Measurements from ENCODE around the gene LINGO1. TPM values are rescaled to one million over a fixed set of nuclear protein-coding genes. Genes with fewer than 3 reads are reported as not detected.

The LINGO1 gene
- total and polyA plus RNA-seq, 12 donors = 0.21 to 2.7 (median 0.96) TPM; not detected in 2

DNA sequence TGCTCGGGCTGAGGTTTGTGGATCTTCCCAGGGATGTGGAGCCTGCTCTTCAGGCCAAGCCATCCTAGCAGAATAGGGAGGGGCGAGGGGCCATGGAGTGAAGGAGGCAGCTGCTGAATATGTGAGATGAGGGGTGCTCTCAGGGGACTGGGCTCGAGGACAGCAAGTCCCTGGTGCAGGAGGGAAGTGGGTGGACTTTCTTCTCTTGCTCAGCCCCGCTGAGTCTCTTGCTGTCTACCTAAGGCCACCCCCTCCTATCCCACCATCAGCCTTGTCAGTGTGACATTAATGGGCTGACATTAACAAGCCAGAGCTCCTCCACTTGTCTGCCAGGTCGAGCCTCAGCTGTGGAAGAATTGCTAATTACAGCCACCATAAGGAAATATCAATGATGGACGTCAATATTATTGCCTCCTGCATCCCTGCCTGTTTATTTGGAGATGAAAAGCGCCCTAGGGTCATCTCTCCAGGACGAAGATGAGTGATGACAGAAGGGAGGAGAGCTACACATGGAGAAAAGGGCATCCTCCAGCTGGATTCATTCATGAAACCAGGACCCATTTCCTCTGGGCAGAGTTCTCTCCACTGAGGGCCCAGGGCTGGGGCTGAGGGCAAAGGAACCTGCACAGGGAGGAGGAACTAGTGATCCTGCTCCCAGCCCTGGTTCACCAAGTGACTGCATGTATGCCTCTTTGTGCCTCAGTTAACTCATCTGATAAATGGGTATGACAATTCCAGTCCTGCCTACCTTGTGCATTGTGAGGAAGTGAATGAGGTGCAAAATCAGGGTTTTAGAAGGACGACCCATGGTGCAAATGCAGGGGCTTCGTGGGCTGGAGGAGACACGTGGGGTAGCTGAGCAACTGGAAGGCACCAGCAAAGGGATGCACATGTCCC is 34.9 kb upstream of the LINGO1 start:
- DNase-seq = no peak

GRCh38 chr15:77666296-77666660 is 33.6 kb upstream of the LINGO1 start:
- WGBS, 4 donors = 79 to 92% (median 84%) methylated on average over 4 to 5 of the region's 5 CpGs
- no peak for TF ChIP-seq POLR2A (IDR thresholded peaks at IDR 0.05)
- TF ChIP-seq, protein P1, sequence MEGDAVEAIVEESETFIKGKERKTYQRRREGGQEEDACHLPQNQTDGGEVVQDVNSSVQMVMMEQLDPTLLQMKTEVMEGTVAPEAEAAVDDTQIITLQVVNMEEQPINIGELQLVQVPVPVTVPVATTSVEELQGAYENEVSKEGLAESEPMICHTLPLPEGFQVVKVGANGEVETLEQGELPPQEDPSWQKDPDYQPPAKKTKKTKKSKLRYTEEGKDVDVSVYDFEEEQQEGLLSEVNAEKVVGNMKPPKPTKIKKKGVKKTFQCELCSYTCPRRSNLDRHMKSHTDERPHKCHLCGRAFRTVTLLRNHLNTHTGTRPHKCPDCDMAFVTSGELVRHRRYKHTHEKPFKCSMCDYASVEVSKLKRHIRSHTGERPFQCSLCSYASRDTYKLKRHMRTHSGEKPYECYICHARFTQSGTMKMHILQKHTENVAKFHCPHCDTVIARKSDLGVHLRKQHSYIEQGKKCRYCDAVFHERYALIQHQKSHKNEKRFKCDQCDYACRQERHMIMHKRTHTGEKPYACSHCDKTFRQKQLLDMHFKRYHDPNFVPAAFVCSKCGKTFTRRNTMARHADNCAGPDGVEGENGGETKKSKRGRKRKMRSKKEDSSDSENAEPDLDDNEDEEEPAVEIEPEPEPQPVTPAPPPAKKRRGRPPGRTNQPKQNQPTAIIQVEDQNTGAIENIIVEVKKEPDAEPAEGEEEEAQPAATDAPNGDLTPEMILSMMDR (IDR thresholded peaks at IDR 0.05) = no peak
- Histone ChIP-seq H3K27me3 (no peaks in the 10 kb centered on the region), H3K9me3 (replicated peaks in 1 of 3) (no peaks in the 10 kb centered on the region), H3K4me1 (replicated peaks in 1 of 2) (no peaks in the 10 kb centered on the region), H3K36me3 (replicated peaks in 1 of 2) (no peaks in the 10 kb centered on the region), H3K27ac (no peak overlapping the region), H3K4me3 (no peak overlapping the region)
- no peak for DNase-seq
- intact Hi-C loops (cut with DNase I) = no loop called here

More for the DNA sequence above, 34.9 kb upstream of the LINGO1 start:
- Histone ChIP-seq H3K36me3 (replicated peaks in 1 of 2) (no peaks in the 10 kb centered on the region), H3K27me3 (no peaks in the 10 kb centered on the region), H3K9me3 (replicated peaks in 1 of 3) (no peaks in the 10 kb centered on the region), H3K27ac (no peak overlapping the region), H3K4me3 (no peak overlapping the region), H3K4me1 (replicated peaks in 1 of 2) (no peaks in the 10 kb centered on the region)
- TF ChIP-seq, protein P1 (IDR thresholded peaks at IDR 0.05) = no peak
- no peak for TF ChIP-seq POLR2A (IDR thresholded peaks at IDR 0.05)
- intact Hi-C loops (cut with DNase I) = no loop called here
- WGBS, 4 donors = 49 to 59% (median 53%) methylated on average over 11 of the region's 11 CpGs

DNA sequence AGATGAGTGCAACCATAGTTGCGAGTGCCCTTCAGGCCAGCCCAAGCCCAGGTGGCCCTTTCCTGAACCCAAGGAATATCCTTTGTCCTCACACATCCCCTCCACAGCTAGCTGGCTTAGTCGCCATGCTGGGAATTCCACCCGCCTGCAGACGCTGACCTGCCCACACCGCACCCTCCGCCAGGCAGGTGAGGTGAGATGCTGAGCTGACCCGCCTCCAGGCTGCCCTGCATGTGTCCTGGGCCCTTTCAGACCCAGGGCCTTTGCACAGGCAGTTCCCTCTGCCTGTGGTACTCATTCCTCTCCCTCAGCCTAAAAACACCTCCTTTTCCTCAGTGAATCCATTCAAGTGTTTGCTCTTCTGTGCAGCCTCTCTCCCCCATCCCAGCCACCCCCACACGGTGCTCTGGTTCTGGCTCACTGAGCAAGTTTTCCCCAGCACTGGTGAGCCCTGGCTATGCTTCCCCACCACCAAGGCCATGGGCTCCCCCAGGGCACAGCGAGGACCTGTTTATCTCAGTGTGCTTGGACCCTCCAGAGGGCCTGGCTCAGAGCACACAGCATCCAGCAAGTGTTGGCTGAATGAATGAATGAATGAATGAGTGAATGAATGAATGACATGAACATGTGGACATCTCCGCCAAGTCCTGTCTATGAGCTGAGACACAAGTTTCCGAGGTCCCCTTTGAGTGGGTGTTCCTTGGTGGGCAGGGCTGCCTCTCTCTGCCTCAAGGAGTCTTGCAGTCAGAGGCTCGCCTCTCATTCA is 33.0 kb upstream of the LINGO1 start:
- Histone ChIP-seq H3K4me3 (no peak overlapping the region), H3K4me1 (replicated peaks in 1 of 2) (no peaks in the 10 kb centered on the region), H3K27ac (no peak overlapping the region), H3K9me3 (replicated peaks in 1 of 3) (no peaks in the 10 kb centered on the region), H3K36me3 (replicated peaks in 1 of 2) (no peaks in the 10 kb centered on the region), H3K27me3 (no peaks in the 10 kb centered on the region)
- 86 to 90% (median 89%) methylated on average over 10 to 12 of the region's 12 CpGs for WGBS, 4 donors
- TF ChIP-seq POLR2A (IDR thresholded peaks at IDR 0.05) = no peak
- TF ChIP-seq, protein P1 (IDR thresholded peaks at IDR 0.05) = no peak
- intact Hi-C loops (cut with DNase I) = no loop called here
- DNase-seq = no peak

DNA sequence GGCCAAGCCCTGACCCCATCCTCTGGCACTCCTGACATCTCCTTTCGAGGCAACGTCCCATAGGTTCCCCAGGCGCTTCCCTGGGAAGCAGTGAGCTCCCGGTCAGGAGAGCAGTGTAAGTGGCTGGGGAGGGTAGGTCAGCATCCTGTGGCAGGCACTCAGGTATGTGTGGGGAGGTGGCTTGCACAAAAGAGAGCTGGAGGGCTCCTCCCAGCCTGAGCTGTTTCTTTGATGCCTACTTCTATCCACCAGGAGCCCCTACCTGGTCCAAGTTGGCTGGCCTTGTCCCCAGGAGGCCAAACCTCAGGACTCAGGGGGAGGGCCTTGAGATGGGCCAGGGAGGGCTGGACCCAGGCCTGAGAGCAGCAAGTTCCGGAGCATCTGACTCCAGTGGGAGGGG is 31.7 kb upstream of the LINGO1 start:
- 71 to 82% (median 81%) methylated on average over 3 to 5 of the region's 5 CpGs; no CpG with 5 or more reads in 1 of the 4 donors for WGBS, 4 donors
- Histone ChIP-seq H3K27me3 (no peaks in the 10 kb centered on the region), H3K27ac (no peak overlapping the region), H3K9me3 (replicated peaks in 1 of 3) (no peaks in the 10 kb centered on the region), H3K4me3 (no peak overlapping the region), H3K36me3 (replicated peaks in 1 of 2) (no peaks in the 10 kb centered on the region), H3K4me1 (replicated peaks in 1 of 2) (no peaks in the 10 kb centered on the region)
- no peak for TF ChIP-seq POLR2A (IDR thresholded peaks at IDR 0.05)
- TF ChIP-seq, protein P1 (IDR thresholded peaks at IDR 0.05) = no peak
- no peak for DNase-seq
- intact Hi-C loops (cut with DNase I) = no loop called here

Measured in adrenal gland (tissue), 12 donors.